K562 (cell line): Measurements from ENCODE around the gene RASSF1. TPM values are rescaled to one million over a fixed set of nuclear protein-coding genes. Genes with fewer than 3 reads are reported as not detected.
A peak's percentile ranks its signal among the peaks of the same experiment; 100 is the strongest.

Experiments
- ATF1 ChIP-seq, 2 experiments: fragments of 450-650 bp in 1 of 2; IDR thresholded peaks; 2 replicates each; pipeline ENCODE4 v1.6.1; 2016; ENCODE audit warnings: missing compliant biosample characterization in 1 of 2, missing genetic modification characterization in 1 of 2
- CHD2 ChIP-seq: IDR thresholded peaks from 2 replicates; pipeline ENCODE4 v1.6.1; 2011; ENCODE audit warnings: low read depth, low read length
- CREB1 ChIP-seq, 2 experiments: sonication (generic) in 1 of 2; formaldehyde crosslinking in 1 of 2; IDR thresholded peaks; 2 replicates each; pipeline versions ENCODE4 v1.6.1 to v1.8.0; 2012 to 2022; ENCODE audit warnings: inconsistent platforms in 1 of 2, mild to moderate bottlenecking in 1 of 2, missing genetic modification reagents in 1 of 2, moderate library complexity in 1 of 2
- CTBP1 ChIP-seq: fragments of 450-650 bp; IDR thresholded peaks from 2 replicates; pipeline ENCODE4 v1.6.1; 2016; ENCODE audit warnings: borderline replicate concordance
- EP300 ChIP-seq: IDR thresholded peaks from 2 replicates; pipeline ENCODE4 v1.6.1; 2012; ENCODE audit warnings: low read length, improper control_type of control experiment
- EP400 ChIP-seq: fragments of 450-650 bp; IDR thresholded peaks from 2 replicates; pipeline ENCODE4 v1.6.1; 2017; ENCODE audit warnings: antibody characterized with exemption, mild to moderate bottlenecking, moderate library complexity
- ESRRA ChIP-seq: fragments of 450-650 bp; IDR thresholded peaks from 2 replicates; pipeline ENCODE4 v1.6.1; 2014; ENCODE audit warnings: low read depth, mild to moderate bottlenecking, moderate library complexity, borderline replicate concordance
- ETS2 ChIP-seq: IDR thresholded peaks from 2 replicates; pipeline ENCODE4 v1.6.1; 2016; ENCODE audit warnings: borderline replicate concordance, missing genetic modification characterization, mild to moderate bottlenecking, moderate library complexity, missing compliant biosample characterization; ENCODE audit not compliant: poor library complexity, severe bottlenecking
- HCFC1 ChIP-seq: IDR thresholded peaks from 2 replicates; pipeline ENCODE4 v1.6.1; 2012; ENCODE audit warnings: low read depth, low read length, improper control_type of control experiment
- HIVEP1 ChIP-seq: fragments of 250-450 bp; sonication (Bioruptor Pico); IDR thresholded peaks from 2 replicates; pipeline ENCODE4 v1.4.0; 2020; ENCODE audit warnings: mild to moderate bottlenecking
- MTA3 ChIP-seq: fragments of 450-650 bp; formaldehyde crosslinking; IDR thresholded peaks from 2 replicates; pipeline ENCODE4 v1.6.1; 2017; ENCODE audit warnings: mild to moderate bottlenecking, borderline replicate concordance
- SUPT5H ChIP-seq: fragments of 450-650 bp; IDR thresholded peaks from 2 replicates; pipeline ENCODE4 v1.6.1; 2016
- ZBTB1 ChIP-seq: sonication (generic); formaldehyde crosslinking; IDR thresholded peaks from 2 replicates; pipeline ENCODE4 v1.8.1; 2023; ENCODE audit warnings: missing genetic modification reagents, low read depth, mild to moderate bottlenecking, borderline replicate concordance
- ZC3H8 ChIP-seq: fragments of 450-650 bp; IDR thresholded peaks from 2 replicates; pipeline ENCODE4 v1.6.1; 2017
- ZNF583 ChIP-seq: fragments of 250-450 bp; sonication (Bioruptor Pico); IDR thresholded peaks from 2 replicates; pipeline ENCODE4 v1.4.0; 2020
- polyA plus RNA-seq, 8 experiments: library from polyadenylated mRNA; depleted of rRNA in 4 of 8; stranded (reverse) in 5 of 8; unstranded in 3 of 8; fragments of >200 nt; fragmentation: Nextera tagmentation in 2 of 8; fragmentation: Illumina TruSeq in 1 of 8; extraction: Ambion mirVana in 2 of 8; extraction: Trizol in 1 of 8; gene quantifications; 2 replicates each; pipeline versions ENCODE4 v1.2.1 to v1.2.3, GENCODE V29; 2011 to 2014; ENCODE audit warnings: inconsistent platforms in 1 of 8, missing spikeins in 1 of 8
- total RNA-seq, 7 experiments: library from RNA; depleted of rRNA in 6 of 7; stranded (reverse); fragments of >200 nt in 6 of 7; fragmentation: Illumina TruSeq in 2 of 7; extraction: Trizol in 2 of 7; gene quantifications; 2 replicates each; pipeline versions ENCODE4 v1.2.1 to v1.2.3, GENCODE V29; 2011 to 2021; ENCODE audit warnings: low replicate concordance in 1 of 7
- TF ChIP-seq, protein P1 (sequence below): fragments of 250-450 bp; sonication (Bioruptor Pico); IDR thresholded peaks from 2 replicates; pipeline ENCODE4 v1.4.0; 2020; ENCODE audit warnings: mild to moderate bottlenecking
- TF ChIP-seq, protein P2 (sequence below): sonication (generic); formaldehyde crosslinking; IDR thresholded peaks from 2 replicates; pipeline ENCODE4 v1.8.0; 2022; ENCODE audit warnings: missing genetic modification reagents, mild to moderate bottlenecking, borderline replicate concordance
- TF ChIP-seq, protein P3 (sequence below): fragments of 250-450 bp; sonication (Bioruptor Pico); IDR thresholded peaks from 2 replicates; pipeline ENCODE4 v1.5.0; 2021
- TF ChIP-seq, protein P4 (sequence below): fragments of 450-650 bp; IDR thresholded peaks from 2 replicates; pipeline ENCODE4 v1.6.1; 2016
- TF ChIP-seq, protein P5 (sequence below): sonication (generic); formaldehyde crosslinking; IDR thresholded peaks from 2 replicates; pipeline ENCODE4 v1.8.1; 2022; ENCODE audit warnings: missing genetic modification reagents
- TF ChIP-seq, protein P6 (sequence below): fragments of 450-650 bp; IDR thresholded peaks from 2 replicates; pipeline ENCODE4 v1.6.1; 2016; ENCODE audit warnings: borderline replicate concordance

The RASSF1 gene
- total and polyA plus RNA-seq, 9 of the 15 experiments (the other 6 are each of a cell fraction or from before 2014, with no cell fraction given): 3.6 to 57.1 (median 24.6) TPM

DNA sequence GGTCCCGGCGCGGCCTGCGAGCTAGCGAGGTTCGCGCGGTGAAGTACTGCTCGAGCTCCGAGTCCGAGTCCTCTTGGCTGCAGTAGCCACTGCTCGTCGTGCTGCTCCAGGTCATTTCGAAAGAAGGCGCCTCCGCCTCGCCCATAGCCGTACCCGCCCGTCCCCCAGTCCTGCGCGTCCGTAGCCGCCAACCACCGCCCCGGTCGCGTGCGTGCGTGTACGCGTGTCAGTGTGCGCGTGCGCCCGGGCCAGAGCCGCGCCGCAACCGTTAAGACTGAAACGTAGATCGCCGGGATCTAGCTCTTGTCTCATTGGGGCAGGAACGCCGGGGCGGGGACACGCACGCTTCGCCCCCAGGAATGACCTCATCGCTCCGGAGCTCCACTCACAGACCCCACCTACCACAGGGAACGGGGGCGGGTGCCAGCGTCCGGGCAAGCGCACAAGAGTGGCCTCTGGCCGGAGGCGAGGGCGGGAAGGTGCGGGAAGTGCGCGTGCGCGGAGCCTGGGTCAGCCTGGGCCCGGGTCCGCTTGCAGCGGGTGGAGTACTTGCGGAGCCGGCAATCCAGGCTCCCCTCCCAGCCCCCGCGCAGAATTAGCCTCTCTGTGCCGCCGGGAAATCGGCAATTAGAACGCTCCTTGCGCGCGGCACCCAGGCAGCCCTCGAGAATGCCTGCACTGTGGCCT lies 3.3 kb downstream of the RASSF1 start (continued):
- TF ChIP-seq MTA3 (peak; percentile 71; the same call in 1 of the 2 replicates), ZBTB1 (CRISPR knock-in tag) (0 out of 2 replicates have a peak, but pooled peaks have one; percentile 2), CTBP1 (peak; percentile 84), ZC3H8 (no peak), CHD2 (no peak), HIVEP1 (CRISPR knock-in tag) (no peak), ETS2 (no peak), ESRRA (peak; percentile 2; the same call in 1 of the 2 replicates), EP300 (peak; percentile 17; the same call in 1 of the 2 replicates), EP400 (peak; percentile 93), ATF1 (CRISPR knock-in tag; IDR thresholded peaks at IDR 0.05) (no peak), ATF1 (tag; IDR thresholded peaks at IDR 0.05) (peak; percentile 84), ZNF583 (CRISPR knock-in tag) (no peak), HCFC1 (0 out of 2 replicates have a peak, but pooled peaks have one; percentile 8), SUPT5H (peak; percentile 76), CREB1 (IDR thresholded peaks at IDR 0.05) (peak; percentile 44; the same call in 1 of the 2 replicates), CREB1 (CRISPR knock-in tag; IDR thresholded peaks at IDR 0.05) (peak; percentile 67; the same call in 1 of the 2 replicates)
- TF ChIP-seq, protein P1, sequence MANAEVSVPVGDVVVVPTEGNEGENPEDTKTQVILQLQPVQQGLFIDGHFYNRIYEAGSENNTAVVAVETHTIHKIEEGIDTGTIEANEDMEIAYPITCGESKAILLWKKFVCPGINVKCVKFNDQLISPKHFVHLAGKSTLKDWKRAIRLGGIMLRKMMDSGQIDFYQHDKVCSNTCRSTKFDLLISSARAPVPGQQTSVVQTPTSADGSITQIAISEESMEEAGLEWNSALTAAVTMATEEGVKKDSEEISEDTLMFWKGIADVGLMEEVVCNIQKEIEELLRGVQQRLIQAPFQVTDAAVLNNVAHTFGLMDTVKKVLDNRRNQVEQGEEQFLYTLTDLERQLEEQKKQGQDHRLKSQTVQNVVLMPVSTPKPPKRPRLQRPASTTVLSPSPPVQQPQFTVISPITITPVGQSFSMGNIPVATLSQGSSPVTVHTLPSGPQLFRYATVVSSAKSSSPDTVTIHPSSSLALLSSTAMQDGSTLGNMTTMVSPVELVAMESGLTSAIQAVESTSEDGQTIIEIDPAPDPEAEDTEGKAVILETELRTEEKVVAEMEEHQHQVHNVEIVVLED (CRISPR knock-in tag): peak; percentile 88
- TF ChIP-seq, protein P2, sequence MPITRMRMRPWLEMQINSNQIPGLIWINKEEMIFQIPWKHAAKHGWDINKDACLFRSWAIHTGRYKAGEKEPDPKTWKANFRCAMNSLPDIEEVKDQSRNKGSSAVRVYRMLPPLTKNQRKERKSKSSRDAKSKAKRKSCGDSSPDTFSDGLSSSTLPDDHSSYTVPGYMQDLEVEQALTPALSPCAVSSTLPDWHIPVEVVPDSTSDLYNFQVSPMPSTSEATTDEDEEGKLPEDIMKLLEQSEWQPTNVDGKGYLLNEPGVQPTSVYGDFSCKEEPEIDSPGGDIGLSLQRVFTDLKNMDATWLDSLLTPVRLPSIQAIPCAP (CRISPR knock-in tag): no peak
- TF ChIP-seq, protein P3, sequence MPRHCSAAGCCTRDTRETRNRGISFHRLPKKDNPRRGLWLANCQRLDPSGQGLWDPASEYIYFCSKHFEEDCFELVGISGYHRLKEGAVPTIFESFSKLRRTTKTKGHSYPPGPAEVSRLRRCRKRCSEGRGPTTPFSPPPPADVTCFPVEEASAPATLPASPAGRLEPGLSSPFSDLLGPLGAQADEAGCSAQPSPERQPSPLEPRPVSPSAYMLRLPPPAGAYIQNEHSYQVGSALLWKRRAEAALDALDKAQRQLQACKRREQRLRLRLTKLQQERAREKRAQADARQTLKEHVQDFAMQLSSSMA (CRISPR knock-in tag): no peak
- TF ChIP-seq, protein P4, sequence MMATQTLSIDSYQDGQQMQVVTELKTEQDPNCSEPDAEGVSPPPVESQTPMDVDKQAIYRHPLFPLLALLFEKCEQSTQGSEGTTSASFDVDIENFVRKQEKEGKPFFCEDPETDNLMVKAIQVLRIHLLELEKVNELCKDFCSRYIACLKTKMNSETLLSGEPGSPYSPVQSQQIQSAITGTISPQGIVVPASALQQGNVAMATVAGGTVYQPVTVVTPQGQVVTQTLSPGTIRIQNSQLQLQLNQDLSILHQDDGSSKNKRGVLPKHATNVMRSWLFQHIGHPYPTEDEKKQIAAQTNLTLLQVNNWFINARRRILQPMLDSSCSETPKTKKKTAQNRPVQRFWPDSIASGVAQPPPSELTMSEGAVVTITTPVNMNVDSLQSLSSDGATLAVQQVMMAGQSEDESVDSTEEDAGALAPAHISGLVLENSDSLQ: peak; percentile 32; the same call in 1 of the 2 replicates
- TF ChIP-seq, protein P5, sequence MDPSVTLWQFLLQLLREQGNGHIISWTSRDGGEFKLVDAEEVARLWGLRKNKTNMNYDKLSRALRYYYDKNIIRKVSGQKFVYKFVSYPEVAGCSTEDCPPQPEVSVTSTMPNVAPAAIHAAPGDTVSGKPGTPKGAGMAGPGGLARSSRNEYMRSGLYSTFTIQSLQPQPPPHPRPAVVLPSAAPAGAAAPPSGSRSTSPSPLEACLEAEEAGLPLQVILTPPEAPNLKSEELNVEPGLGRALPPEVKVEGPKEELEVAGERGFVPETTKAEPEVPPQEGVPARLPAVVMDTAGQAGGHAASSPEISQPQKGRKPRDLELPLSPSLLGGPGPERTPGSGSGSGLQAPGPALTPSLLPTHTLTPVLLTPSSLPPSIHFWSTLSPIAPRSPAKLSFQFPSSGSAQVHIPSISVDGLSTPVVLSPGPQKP (CRISPR knock-in tag): no peak
- TF ChIP-seq, protein P6, sequence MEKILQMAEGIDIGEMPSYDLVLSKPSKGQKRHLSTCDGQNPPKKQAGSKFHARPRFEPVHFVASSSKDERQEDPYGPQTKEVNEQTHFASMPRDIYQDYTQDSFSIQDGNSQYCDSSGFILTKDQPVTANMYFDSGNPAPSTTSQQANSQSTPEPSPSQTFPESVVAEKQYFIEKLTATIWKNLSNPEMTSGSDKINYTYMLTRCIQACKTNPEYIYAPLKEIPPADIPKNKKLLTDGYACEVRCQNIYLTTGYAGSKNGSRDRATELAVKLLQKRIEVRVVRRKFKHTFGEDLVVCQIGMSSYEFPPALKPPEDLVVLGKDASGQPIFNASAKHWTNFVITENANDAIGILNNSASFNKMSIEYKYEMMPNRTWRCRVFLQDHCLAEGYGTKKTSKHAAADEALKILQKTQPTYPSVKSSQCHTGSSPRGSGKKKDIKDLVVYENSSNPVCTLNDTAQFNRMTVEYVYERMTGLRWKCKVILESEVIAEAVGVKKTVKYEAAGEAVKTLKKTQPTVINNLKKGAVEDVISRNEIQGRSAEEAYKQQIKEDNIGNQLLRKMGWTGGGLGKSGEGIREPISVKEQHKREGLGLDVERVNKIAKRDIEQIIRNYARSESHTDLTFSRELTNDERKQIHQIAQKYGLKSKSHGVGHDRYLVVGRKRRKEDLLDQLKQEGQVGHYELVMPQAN: peak; percentile 79
